Thoracic aorta (tissue), 2 donors: ENCODE results near the gene AKR1C3. TPM values are rescaled to one million over a fixed set of nuclear protein-coding genes. Genes with fewer than 3 reads are reported as not detected.
"Not testable (repeated sequence)": the region's sequence is repeated elsewhere in the genome, so short reads cannot be mapped to it uniquely, and the experiment has no call there.

Source experiments
- ATAC-seq: fragments of 150-250 bp; one replicate; pipeline ENCODE4 v1.8.0; 2017; ENCODE audit warnings: low read depth; ENCODE audit not compliant: insufficient number of reproducible peaks, low FRiP score
- DNase-seq: peaks from one replicate; pipeline ENCODE4 v3.0.0-alpha.2; 2020; ENCODE audit warnings: low spot score
- H3K27ac ChIP-seq, 2 donors: fragments of 200-600 bp; sonication (generic); 1 replicate in 1 of 2; 2 replicates in 1 of 2; pipeline ENCODE4 v1.5.1; 2016; ENCODE audit warnings: mild to moderate bottlenecking in 2 of 2, moderate library complexity in 2 of 2
- H3K27me3 ChIP-seq: fragments of 200-600 bp; sonication (generic); replicated peaks from 2 replicates; pipeline ENCODE4 v1.6.0; 2016; ENCODE audit warnings: mild to moderate bottlenecking; ENCODE audit not compliant: insufficient read depth
- H3K36me3 ChIP-seq: fragments of 200-600 bp; sonication (generic); one replicate; pipeline ENCODE4 v1.5.1; 2016
- H3K4me1 ChIP-seq, 2 donors: fragments of 200-600 bp; sonication (generic); 1 replicate in 1 of 2; 2 replicates in 1 of 2; pipeline versions ENCODE4 v1.5.1 to v1.6.0; 2016; ENCODE audit warnings: low read depth in 2 of 2, mild to moderate bottlenecking in 1 of 2; ENCODE audit not compliant: control insufficient read depth in 1 of 2
- H3K4me3 ChIP-seq: fragments of 200-600 bp; sonication (generic); 2 replicates; pipeline ENCODE4 v1.5.1; 2016; ENCODE audit warnings: mild to moderate bottlenecking
- H3K9me3 ChIP-seq: fragments of 200-600 bp; sonication (generic); 2 replicates; pipeline ENCODE4 v1.5.1; 2016
- total RNA-seq, 2 donors: library from RNA; depleted of rRNA; stranded (reverse); fragments of >200 nt; gene quantifications; one replicate each; pipeline versions ENCODE4 v1.1.0 to v1.2.3, GENCODE V29; 2016
- TF ChIP-seq, protein P1 (sequence below): fragments of 200-600 bp; sonication (generic); IDR thresholded peaks from one replicate; pipeline ENCODE4 v1.5.1; 2019; ENCODE audit warnings: antibody characterized with exemption

Gene AKR1C3
- total RNA-seq, 2 donors from 2014 or later: 77.4 to 92.9 TPM

- ATAC-seq (no peak), DNase-seq (no peak)
- H3K27ac ChIP-seq: no peak overlapping the region
- no peaks in the 10 kb centered on the region for H3K36me3 ChIP-seq
- TF ChIP-seq, protein P1, sequence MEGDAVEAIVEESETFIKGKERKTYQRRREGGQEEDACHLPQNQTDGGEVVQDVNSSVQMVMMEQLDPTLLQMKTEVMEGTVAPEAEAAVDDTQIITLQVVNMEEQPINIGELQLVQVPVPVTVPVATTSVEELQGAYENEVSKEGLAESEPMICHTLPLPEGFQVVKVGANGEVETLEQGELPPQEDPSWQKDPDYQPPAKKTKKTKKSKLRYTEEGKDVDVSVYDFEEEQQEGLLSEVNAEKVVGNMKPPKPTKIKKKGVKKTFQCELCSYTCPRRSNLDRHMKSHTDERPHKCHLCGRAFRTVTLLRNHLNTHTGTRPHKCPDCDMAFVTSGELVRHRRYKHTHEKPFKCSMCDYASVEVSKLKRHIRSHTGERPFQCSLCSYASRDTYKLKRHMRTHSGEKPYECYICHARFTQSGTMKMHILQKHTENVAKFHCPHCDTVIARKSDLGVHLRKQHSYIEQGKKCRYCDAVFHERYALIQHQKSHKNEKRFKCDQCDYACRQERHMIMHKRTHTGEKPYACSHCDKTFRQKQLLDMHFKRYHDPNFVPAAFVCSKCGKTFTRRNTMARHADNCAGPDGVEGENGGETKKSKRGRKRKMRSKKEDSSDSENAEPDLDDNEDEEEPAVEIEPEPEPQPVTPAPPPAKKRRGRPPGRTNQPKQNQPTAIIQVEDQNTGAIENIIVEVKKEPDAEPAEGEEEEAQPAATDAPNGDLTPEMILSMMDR: no peak
- no peaks in the 10 kb centered on the region for H3K27me3 ChIP-seq
- H3K4me3 ChIP-seq: no peak overlapping the region
- peaks cover 18% of the 10 kb centered on the region for H3K9me3 ChIP-seq
- H3K4me1 ChIP-seq: no peaks in the 10 kb centered on the region
These were observed 42.4 kb downstream of the AKR1C3 start for GRCh38 chr10:5136468-5137087.

GRCh38 chr10:5137699-5138098, 43.5 kb downstream of the AKR1C3 start:
- H3K9me3 ChIP-seq: peaks cover 18% of the 10 kb centered on the region
- ATAC-seq, H3K36me3 ChIP-seq, DNase-seq, H3K4me1 ChIP-seq, H3K4me3 ChIP-seq, H3K27ac ChIP-seq, H3K27me3 ChIP-seq: not testable (repeated sequence)

DNA sequence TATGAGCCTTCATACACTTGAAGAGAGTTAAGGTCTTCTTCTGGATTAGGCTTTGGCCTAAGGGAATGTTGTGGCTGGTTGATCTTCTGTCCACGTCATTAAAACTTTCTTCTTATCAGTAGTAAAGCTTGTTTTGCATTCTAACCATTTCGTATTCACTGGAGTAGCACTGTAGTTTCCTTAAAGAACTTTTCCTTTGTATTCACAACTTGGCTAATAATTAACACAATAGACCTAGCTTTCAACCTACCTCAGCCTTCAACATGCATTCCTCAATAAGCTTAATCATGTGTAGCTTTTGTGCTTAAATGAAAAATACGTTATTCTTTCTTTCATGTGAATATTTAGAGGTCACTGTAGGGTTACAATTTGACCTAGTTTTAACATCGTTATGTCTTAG, 48.0 kb downstream of the AKR1C3 start:
- no peaks in the 10 kb centered on the region for H3K27me3 ChIP-seq
- no peaks in the 10 kb centered on the region for H3K4me1 ChIP-seq
- no peaks in the 10 kb centered on the region for H3K36me3 ChIP-seq
- no peak overlapping the region for H3K27ac ChIP-seq
- TF ChIP-seq, protein P1: no peak
- H3K9me3 ChIP-seq: peaks cover 4% of the 10 kb centered on the region
- no peak for DNase-seq
- no peak for ATAC-seq
- no peak overlapping the region for H3K4me3 ChIP-seq

- Histone ChIP-seq H3K4me3 (no peak overlapping the region), H3K27me3 (no peaks in the 10 kb centered on the region), H3K9me3 (no peaks in the 10 kb centered on the region), H3K27ac (no peak overlapping the region), H3K36me3 (no peaks in the 10 kb centered on the region), H3K4me1 (no peaks in the 10 kb centered on the region)
- ATAC-seq (no peak), DNase-seq (no peak)
- TF ChIP-seq, protein P1: no peak
These were observed 48.9 kb downstream of the AKR1C3 start for GRCh38 chr10:5143137-5143536.

DNA sequence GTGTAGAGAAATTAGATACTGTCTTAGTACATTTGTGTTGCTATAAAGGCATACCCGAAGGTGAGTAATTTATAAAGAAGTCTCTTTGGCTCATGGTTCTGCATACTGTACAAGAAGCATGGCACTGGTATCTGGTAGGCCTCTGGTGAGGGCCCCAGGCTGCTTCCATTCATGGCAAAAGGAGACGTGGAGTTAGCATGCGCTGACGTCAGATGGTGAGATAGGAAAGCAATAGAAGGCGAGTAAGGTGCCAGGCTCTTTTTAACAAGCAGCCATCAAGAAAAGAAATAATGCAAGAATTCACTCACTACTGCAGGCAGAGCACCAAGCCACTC, 52.7 kb downstream of the AKR1C3 start:
- H3K9me3 ChIP-seq: no peaks in the 10 kb centered on the region
- no peak overlapping the region for H3K27ac ChIP-seq
- no peaks in the 10 kb centered on the region for H3K4me1 ChIP-seq
- TF ChIP-seq, protein P1: no peak
- H3K4me3 ChIP-seq: no peak overlapping the region
- H3K36me3 ChIP-seq: no peaks in the 10 kb centered on the region
- H3K27me3 ChIP-seq: no peaks in the 10 kb centered on the region
- DNase-seq: no peak
- ATAC-seq: no peak
